T-helper 1 cell (primary cell): ENCODE results near the gene SZT2.

Experiments
- DNase-seq, 5 donors: peaks; one replicate each; pipeline ENCODE4 v3.0.0-alpha.2; 2012 to 2020
- total RNA-seq, 4 donors: gene quantifications; one replicate each; lab custom pipeline; 2026; lab: John Stamatoyannopoulos, UW

SZT2 gene
- total RNA-seq, result 136 to 229 (median 216) reads per million in 4 donors

GRCh38 chr1:43389326-43390313 lies at the start of gene SZT2, which contains the start of gene MED8:
Gene SZT2, plus strand, starts transcription at chr1:43389899. Its CDS starts 70 bp downstream, at chr1:43389969.
Gene MED8, minus strand, starts transcription at chr1:43389800. Its CDS starts 36 bp downstream, at chr1:43389764.
- peak; percentile 81 to 94 (median 89) for DNase-seq

GRCh38 chr1:43340559-43340958 lies 49.1 kb upstream of the SZT2 start:
- no peak for DNase-seq

- no peak for DNase-seq
Measured at GRCh38 chr1:43344267-43344850, 45.3 kb upstream of the SZT2 start.

DNA sequence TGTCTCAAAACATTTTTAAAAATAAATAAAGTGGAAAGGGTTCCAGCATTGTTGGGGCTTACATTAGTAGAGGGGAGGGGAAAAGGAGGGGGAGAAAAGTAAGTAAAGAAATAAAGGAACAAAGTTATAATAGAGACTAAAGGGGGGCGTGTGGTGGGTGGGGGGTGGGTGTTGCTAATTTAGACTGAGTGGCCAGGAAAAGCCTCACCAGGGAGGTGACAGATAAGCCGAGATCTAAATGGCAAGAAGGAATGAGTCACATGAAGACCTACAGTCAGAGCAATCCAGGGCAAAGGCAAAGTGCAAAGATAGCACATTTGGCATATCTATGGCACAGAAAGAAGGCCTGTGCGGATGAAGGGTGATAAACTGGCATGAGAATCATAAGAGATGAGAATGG lies 44.6 kb upstream of the SZT2 start:
- DNase-seq, result no peak

- DNase-seq, result no peak
Measured at GRCh38 chr1:43346636-43347035, 43.1 kb upstream of the SZT2 start.

DNA sequence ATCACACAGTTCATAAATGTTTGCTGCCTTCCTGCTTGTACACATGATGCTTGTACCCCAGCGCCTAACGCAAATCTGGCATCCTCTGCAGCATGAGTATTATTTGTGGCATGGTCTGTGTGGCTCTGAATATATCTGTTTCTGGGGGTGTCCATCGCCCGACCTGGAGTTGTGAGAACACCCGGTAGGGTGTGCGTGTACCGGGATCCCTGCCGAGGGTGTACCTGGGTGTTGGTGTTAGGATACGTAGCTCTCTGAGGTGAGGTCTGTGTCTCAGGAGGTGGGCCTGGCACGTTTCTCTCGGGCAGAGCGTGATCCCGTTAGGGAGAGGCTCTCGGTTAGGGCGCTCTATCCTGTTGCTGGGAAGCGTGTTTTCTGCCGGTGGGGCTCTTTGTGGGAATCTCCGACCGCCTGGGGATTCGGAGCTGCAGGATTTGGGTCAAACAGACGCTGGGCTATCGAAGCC lies 41.3 kb upstream of the SZT2 start:
- no peak for DNase-seq

GRCh38 chr1:43348809-43349593 lies 40.7 kb upstream of the SZT2 start:
- DNase-seq, result peak; percentile 37 to 71 (median 61)

GRCh38 chr1:43349594-43350306 lies 39.9 kb upstream of the SZT2 start:
- no peak for DNase-seq

GRCh38 chr1:43350976-43351375 lies 38.7 kb upstream of the SZT2 start:
- DNase-seq, result no peak

DNA sequence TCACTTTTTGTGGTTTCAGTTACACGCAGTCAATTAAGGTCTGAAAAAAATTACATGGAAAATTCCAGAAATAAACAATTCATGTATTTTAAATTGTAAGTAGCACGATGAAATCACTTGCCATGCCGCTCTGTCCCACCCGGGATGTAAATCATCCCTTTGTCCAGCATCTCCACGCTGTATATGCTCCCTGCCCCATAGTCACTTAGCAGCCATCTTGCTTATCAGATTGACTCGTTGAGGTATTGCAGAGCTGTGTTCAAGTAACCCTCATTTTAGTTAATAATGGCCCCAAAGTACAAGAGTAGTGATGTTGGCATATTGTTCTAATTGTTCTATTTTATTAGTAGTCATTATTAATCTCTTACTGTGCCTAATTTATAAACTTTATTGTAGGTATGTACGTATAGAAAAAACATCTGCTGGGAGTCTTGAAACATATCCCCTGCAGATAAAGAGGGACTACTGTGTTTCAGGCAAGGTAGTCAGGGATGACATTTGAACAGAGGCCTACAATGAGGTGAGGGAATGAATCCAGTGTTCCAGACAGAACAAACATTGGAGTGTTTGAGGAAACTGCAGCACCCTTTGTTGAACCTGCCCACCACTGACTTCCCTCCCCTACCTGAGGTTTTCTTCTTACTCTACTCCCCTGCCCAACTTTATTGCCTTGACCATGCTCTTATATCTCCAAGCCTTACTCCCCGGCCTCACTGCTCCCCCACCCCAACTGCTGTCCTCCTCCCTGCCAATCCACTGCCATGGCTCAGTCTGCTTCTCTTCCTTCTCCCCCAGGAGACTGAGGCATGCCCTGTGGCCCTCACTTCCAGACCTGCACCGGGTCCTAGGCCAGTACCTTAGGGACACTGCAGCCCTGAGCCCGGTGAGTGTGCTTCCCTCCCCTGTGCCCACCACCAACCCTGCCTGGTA lies 38.0 kb upstream of the SZT2 start:
- no peak for DNase-seq

DNA sequence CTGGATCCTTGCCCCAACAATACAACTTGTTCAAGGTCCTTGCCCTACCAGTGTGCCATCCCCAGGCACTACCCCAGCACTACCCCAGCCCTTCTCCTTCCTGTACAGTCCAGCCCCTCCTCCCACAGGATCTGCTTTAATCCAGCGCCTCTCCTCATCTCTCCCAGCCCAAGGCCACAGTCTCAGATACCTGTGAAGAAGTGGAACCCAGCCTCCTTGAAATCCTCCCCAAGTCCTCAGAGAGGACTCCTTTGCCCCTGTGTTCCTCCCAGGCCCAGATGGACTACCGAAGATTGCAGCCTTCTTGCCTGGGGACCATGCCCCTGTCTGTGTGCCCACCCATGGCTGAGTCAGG lies 37.4 kb upstream of the SZT2 start:
- DNase-seq, result no peak

DNA sequence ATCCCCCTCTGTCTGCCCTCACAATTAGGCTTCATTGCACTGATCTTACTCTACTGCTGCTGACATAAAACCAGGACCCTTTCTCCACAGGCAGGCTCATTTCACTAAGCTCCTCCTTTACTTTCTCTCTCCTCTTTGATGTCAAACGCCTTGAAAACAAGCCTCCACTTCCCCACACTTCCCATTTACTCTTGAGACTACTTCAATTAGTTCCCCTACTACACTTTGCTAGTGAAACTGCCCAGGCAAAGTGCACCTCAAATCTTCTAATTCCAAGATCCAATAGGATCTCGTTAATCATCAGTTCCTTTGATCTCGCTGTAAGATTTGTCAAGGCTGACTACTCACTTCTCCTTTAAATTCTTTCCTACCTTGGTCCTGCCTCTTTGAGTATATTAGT lies 36.8 kb upstream of the SZT2 start:
- no peak for DNase-seq

DNA sequence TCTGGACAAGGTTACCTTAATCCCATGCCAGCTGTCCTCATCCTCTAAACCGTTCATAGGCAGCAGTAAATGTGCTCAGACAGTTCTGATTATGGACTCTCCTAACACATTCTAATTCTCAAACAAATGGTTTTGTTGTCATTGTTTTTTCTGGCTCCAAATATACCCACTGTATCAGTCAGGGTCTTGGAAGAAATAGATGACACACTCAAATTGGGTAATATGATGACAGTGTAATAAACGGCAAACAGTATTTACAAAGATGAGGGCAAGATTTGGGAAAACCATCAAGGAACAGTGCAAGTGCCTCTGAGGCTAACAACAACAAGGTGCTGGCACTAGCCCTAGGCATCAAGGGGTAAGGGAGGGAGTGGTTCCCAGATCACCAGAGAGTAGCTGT lies 35.2 kb upstream of the SZT2 start:
- no peak for DNase-seq

DNA sequence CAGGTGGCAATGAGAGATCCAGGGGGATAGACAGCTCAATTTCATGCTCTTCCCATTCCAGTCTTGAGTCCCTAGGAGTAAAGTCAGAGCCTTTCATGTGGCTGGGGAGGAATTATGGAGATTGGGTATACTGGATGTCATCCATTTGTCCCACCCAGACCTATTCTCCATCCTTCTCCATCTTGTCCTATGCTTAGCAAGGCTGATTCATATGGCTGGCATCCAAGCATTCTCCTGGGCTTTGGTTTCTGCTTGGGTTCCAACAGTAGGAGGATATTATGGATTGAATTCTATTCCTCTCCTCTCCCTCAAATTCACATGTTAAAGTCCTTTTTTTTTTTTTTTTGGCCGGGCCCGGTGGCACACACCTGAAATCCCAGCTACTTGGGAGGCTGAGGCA lies 34.8 kb upstream of the SZT2 start:
- DNase-seq, result no peak

DNA sequence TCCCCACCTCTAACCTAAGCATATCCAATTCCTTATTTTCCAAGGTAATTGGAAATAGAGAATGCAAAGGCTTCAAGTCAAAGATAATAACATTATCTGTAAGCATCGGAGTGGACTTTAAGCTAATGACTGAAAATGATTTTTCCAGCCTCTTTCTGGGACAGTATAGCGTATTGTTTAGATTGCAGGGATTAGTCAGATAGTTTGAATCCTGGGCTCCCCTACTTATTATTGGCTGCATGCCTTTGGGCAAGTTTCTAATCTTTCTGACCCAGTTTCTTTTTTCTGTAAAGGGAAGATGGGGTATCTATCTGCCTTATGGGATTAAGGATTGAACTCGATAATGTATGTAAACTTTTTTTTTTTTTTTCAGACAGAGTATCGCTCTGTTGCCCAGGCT lies 32.4 kb upstream of the SZT2 start:
- DNase-seq, result no peak

GRCh38 chr1:43358121-43358745 lies 31.5 kb upstream of the SZT2 start:
- DNase-seq, result peak in 1 of 5 donors; percentile 26

DNA sequence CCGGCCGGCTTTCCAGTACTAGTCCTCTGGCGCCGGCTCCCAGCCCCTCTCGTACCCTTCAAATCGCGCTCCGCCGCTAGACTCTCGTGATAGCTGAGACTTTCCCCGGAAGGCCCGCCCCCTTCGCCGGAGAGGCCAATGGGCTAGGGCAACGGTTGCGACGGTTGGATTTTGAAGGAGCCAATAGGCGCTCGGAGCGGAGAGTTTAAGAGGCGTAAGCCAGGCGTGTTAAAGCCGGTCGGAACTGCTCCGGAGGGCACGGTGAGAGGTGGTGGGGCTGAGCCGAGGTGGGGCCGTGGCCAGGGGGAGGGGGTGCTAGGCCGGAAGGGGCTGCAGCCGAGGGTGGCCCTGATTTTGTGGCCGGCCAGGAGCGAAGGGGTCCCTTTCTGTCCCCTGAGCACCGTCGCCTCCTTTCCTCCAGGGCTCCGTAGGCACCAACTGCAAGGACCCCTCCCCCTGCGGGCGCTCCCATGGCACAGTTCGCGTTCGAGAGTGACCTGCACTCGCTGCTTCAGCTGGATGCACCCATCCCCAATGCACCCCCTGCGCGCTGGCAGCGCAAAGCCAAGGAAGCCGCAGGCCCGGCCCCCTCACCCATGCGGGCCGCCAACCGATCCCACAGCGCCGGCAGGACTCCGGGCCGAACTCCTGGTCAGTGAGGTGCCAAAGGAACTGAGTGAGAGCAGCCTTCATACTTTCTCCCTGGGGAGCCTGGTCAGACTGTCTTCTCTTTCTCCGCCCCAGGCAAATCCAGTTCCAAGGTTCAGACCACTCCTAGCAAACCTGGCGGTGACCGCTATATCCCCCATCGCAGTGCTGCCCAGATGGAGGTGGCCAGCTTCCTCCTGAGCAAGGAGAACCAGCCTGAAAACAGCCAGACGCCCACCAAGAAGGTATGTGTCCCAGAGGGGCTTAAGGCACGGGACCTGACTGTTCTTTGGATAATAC lies 30.7 kb upstream of the SZT2 start, which contains the start of gene CDC20:
TSS of gene CDC20 (plus strand) at position 236 of the 948 bp plus-strand sequence. CDS start at position 471, 235 bp downstream.
- peak; percentile 90 to 97 (median 95) for DNase-seq

GRCh38 chr1:43359696-43360095 lies 30.0 kb upstream of the SZT2 start:
- DNase-seq, result no peak

DNA sequence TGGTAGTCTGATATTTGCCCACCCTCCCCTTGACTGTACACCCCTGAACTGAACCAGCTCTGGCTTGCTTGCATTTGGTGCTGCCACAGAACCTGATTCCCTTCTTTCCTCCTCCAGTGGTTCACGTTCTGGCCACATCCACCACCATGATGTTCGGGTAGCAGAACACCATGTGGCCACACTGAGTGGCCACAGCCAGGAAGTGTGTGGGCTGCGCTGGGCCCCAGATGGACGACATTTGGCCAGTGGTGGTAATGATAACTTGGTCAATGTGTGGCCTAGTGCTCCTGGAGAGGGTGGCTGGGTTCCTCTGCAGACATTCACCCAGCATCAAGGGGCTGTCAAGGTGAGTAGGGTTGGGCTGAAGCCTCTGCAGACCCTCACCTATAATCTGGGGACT lies 29.1 kb upstream of the SZT2 start:
- DNase-seq, result no peak
